ENCODE measurements around the gene TIAM1.

TIAM1 gene

DNA sequence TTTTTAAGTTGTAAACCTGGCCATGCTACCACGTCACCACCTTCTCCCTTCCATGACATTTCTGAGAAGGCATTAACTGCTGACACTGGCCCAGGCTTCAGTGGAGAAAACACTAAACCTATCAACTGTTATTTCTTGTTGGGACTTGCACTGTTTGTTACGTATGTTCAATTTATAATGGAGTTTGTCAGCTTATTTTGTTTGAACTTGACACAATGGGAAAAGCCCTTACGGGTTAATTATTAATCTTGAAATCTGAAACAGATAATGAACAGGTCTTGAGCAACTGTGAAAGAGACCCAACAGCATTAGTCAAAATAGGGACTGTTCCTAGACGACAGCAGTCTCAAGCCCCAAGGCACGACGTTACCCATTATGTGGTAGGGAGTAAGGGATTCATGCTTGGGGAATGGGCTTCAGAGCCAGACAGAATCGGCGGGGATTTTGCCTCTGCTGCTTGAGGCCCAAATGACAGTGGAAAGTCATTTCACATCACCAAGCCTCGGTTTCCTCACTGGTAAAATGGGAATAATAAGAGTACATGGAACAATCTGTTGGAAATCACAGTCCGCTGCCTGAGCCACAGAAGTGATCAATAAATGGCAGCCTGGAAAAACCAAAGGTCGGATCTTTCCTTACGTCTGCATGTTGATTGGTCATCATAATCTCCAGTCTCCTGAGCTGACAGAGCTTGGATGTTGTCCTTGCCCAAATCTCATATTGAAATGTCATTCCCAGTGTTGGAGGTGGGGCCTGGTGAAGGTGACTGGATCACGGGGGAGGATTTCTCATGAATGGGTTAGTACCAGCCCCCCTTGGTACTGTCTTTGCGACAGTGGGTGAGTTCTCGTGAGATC is 44.5 kb downstream of the TIAM1 start:
- TF ChIP-seq CTCF (IDR thresholded peaks at IDR 0.05; ENCODE audit: low read depth, low read length, missing control alignments), result no peak
- in situ Hi-C loops (cut with HindIII; ENCODE audit: low pct_ligation_motif_present, low sequenced_read_pairs), result no loop called here
- DNase-seq, result no peak
- no peak overlapping the region for H3K4me3 ChIP-seq (ENCODE audit: low read depth, low read length)
- H3K27me3 ChIP-seq (replicated peaks), result no peaks in the 10 kb centered on the region
- H3K27ac ChIP-seq, result no peak overlapping the region
- no peaks in the 10 kb centered on the region for H3K36me3 ChIP-seq (replicated peaks)

GRCh38 chr21:31298618-31299269 is 45.3 kb downstream of the TIAM1 start:
- in situ Hi-C loops (cut with HindIII; ENCODE audit: low pct_ligation_motif_present, low sequenced_read_pairs), result no loop called here
- no peak for DNase-seq
- TF ChIP-seq CTCF (IDR thresholded peaks at IDR 0.05; ENCODE audit: low read depth, low read length, missing control alignments), result no peak

GRCh38 chr21:31297806-31298205 is 46.3 kb downstream of the TIAM1 start:
- no peak for DNase-seq
- no peak overlapping the region for H3K4me3 ChIP-seq (ENCODE audit: low read depth, low read length)
- H3K27me3 ChIP-seq (replicated peaks), result no peaks in the 10 kb centered on the region
- in situ Hi-C loops (cut with HindIII; ENCODE audit: low pct_ligation_motif_present, low sequenced_read_pairs), result no loop called here
- H3K36me3 ChIP-seq (replicated peaks), result no peaks in the 10 kb centered on the region
- TF ChIP-seq CTCF (IDR thresholded peaks at IDR 0.05; ENCODE audit: low read depth, low read length, missing control alignments), result no peak
- H3K27ac ChIP-seq, result no peak overlapping the region

More at GRCh38 chr21:31298618-31299269, 45.3 kb downstream of the TIAM1 start:
- Histone ChIP-seq H3K36me3 (replicated peaks) (no peaks in the 10 kb centered on the region), H3K27ac (no peak overlapping the region), H3K4me3 (ENCODE audit: low read depth, low read length) (no peak overlapping the region), H3K27me3 (replicated peaks) (no peaks in the 10 kb centered on the region)

- in situ Hi-C loops (cut with HindIII; ENCODE audit: low pct_ligation_motif_present, low sequenced_read_pairs), result no loop called here
- TF ChIP-seq CTCF (IDR thresholded peaks at IDR 0.05; ENCODE audit: low read depth, low read length, missing control alignments), result no peak
- H3K27ac ChIP-seq, result no peak overlapping the region
Observed at GRCh38 chr21:31295676-31296075, 48.4 kb downstream of the TIAM1 start.

DNA sequence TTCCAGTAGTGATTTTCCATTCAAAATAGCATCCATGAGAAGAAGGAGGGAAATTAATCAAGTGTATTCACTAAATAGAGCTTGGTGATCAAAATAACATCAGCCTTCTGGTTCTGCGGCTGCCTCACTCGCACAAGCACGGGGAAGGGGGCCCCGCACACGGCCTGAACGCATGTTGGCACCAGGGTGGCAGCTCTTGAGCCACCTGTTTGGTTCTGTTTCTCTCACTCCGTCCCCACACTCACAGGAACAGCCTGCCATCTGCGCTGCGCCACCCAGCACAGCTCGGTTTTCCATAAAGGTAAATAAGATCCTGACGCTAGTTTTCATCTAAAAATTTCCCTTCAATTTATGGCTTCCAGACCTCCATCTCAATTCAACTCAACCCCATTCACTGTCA is 49.4 kb downstream of the TIAM1 start:
- in situ Hi-C loops (cut with HindIII; ENCODE audit: low pct_ligation_motif_present, low sequenced_read_pairs), result no loop called here

More at GRCh38 chr21:31295676-31296075, 48.4 kb downstream of the TIAM1 start:
- Histone ChIP-seq H3K4me3 (ENCODE audit: low read depth, low read length) (no peak overlapping the region), H3K27me3 (replicated peaks) (no peaks in the 10 kb centered on the region), H3K36me3 (replicated peaks) (no peaks in the 10 kb centered on the region)
- no peak for DNase-seq

More for the DNA sequence above, 49.4 kb downstream of the TIAM1 start:
- TF ChIP-seq CTCF (IDR thresholded peaks at IDR 0.05; ENCODE audit: low read depth, low read length, missing control alignments), result no peak
- no peak for DNase-seq
- peak overlapping the region; percentile 29 for H3K27ac ChIP-seq
- H3K36me3 ChIP-seq (replicated peaks), result no peaks in the 10 kb centered on the region
- H3K27me3 ChIP-seq (replicated peaks), result no peaks in the 10 kb centered on the region
- no peak overlapping the region for H3K4me3 ChIP-seq (ENCODE audit: low read depth, low read length)
